ENCODE measurements around the gene SEC23B. TPM values are rescaled to one million over a fixed set of nuclear protein-coding genes. Genes with fewer than 3 reads are reported as not detected.

The SEC23B gene
- total and polyA plus RNA-seq, 2 of the 4 experiments (the other 2 are of a cell fraction) = 51.5 to 78.9 TPM

GRCh38 chr20:18548465-18548864 is 40.7 kb downstream of the SEC23B start:
- Histone ChIP-seq H4K91ac (ENCODE audit: insufficient read depth, low read depth, low read length) (no peak overlapping the region), H3K56ac (ENCODE audit: extremely low read depth, insufficient read depth, low read length) (no peak overlapping the region), H2AK5ac (ENCODE audit: low read depth, low read length) (no peak overlapping the region), H3K79me1 (ENCODE audit: low read depth in 1 of 2, low read length in 2 of 2) (no peaks in the 10 kb centered on the region), H3K36me3 (ENCODE audit: control insufficient read depth, insufficient read depth, low read length) (peaks cover 42% of the 10 kb centered on the region), H3K27ac (ENCODE audit: insufficient read depth, low read length) (no peak overlapping the region), H3K27me3 (ENCODE audit: control insufficient read depth, insufficient read depth, low read length) (no peaks in the 10 kb centered on the region), H3K18ac (ENCODE audit: low read depth, low read length) (no peak overlapping the region), H4K8ac (ENCODE audit: low read depth in 2 of 2, low read length in 2 of 2) (no peak overlapping the region), H4K20me1 (ENCODE audit: insufficient read depth, low read length) (no peaks in the 10 kb centered on the region; the same call in 1 of the 2 replicates), H2AFZ (replicated peaks; ENCODE audit: low read length, poor library complexity) (no peak overlapping the region), H3K4me1 (ENCODE audit: control insufficient read depth, insufficient read depth, low read length) (no peaks in the 10 kb centered on the region), H4K5ac (ENCODE audit: low read depth, low read length) (no peak overlapping the region), H3K23ac (ENCODE audit: low read depth, low read length) (no peak overlapping the region), H2BK5ac (ENCODE audit: low read depth, low read length, poor library complexity, severe bottlenecking) (no peak overlapping the region), H3K14ac (replicated peaks; ENCODE audit: low read depth, low read length) (no peak overlapping the region), H3K9me3 (ENCODE audit: control insufficient read depth, insufficient read depth, low read length) (no peaks in the 10 kb centered on the region), H2BK15ac (ENCODE audit: low read depth, low read length) (no peak overlapping the region), H3K9ac (ENCODE audit: low read depth, low read length) (no peak overlapping the region), H2BK20ac (ENCODE audit: low read depth, low read length) (no peak overlapping the region), H3K9me1 (ENCODE audit: insufficient read depth, low read length) (no peaks in the 10 kb centered on the region; the same call in 1 of the 2 replicates), H2BK120ac (ENCODE audit: low read depth, low read length) (no peak overlapping the region), H2AK9ac (replicated peaks; ENCODE audit: low read depth, low read length, poor library complexity) (no peak overlapping the region), H3K4me2 (ENCODE audit: low read depth, low read length) (no peak overlapping the region), H3K4ac (ENCODE audit: low read depth, low read length) (no peak overlapping the region), H3K4me3 (ENCODE audit: insufficient read depth, low read depth, low read length) (no peak overlapping the region)
- DNase-seq = no peak
- in situ Hi-C loops (cut with MboI; ENCODE audit: low sequenced_read_pairs) = loop anchor here (25.0 kb wide), 2 partner anchors 89 to 1489 kb away; no protein-coding TSS in a partner anchor
- dilution Hi-C loops (cut with HindIII; ENCODE audit: low sequenced_read_pairs, unreplicated experiment) = no loop called here
- ATAC-seq (ENCODE audit: low read depth) = no peak
- POLR2A ChIA-PET (ENCODE audit: unreplicated experiment) = no interaction called here
- intact Hi-C loops (cut with micrococcal nuclease) = no loop called here
- no CpG with 5 or more reads among the region's 3 CpGs for WGBS, 2 experiments (ENCODE audit: extremely low coverage in 2 of 2, insufficient read length in 1 of 2)
- no TSS peak for BruUV-seq (replicated peaks)
- TF ChIP-seq BHLHE40 (IDR thresholded peaks at IDR 0.05; ENCODE audit: low read depth, low read length) (no peak), CHD1 (IDR thresholded peaks at IDR 0.05; ENCODE audit: low read depth, low read length) (no peak), MAZ (IDR thresholded peaks at IDR 0.05; ENCODE audit: borderline replicate concordance, low read depth, low read length) (no peak), RFX5 (IDR thresholded peaks at IDR 0.05; ENCODE audit: low read depth, low read length) (no peak), FOS (IDR thresholded peaks at IDR 0.05; ENCODE audit: low read depth, low read length) (no peak), CTCF (conservative IDR thresholded peaks at IDR 0.05; ENCODE audit: low read depth, low read length) (no peak), SMC3 (IDR thresholded peaks at IDR 0.05; ENCODE audit: low read depth, low read length) (no peak), MXI1 (IDR thresholded peaks at IDR 0.05; ENCODE audit: borderline replicate concordance, low read depth, low read length) (no peak), CEBPB (IDR thresholded peaks at IDR 0.05; ENCODE audit: low read depth, low read length) (no peak), POLR2A (IDR thresholded peaks at IDR 0.05; ENCODE audit: low read depth, low read length) (no peak), RAD21 (IDR thresholded peaks at IDR 0.05; ENCODE audit: low read length) (no peak)
- CTCF ChIA-PET = no interaction called here

Data from IMR-90 (cell line).